Superior temporal gyrus (tissue), 1 donor: ENCODE results near the gene SNX3.
A peak's percentile ranks its signal among the peaks of the same experiment; 100 is the strongest.
"Not testable (repeated sequence)": the region's sequence is repeated elsewhere in the genome, so short reads cannot be mapped to it uniquely, and the experiment has no call there.

Source experiments
- DNase-seq: peaks from one replicate; pipeline ENCODE4 v3.0.0-alpha.2; 2016; ENCODE audit errors: extremely low spot score

Gene SNX3

DNA sequence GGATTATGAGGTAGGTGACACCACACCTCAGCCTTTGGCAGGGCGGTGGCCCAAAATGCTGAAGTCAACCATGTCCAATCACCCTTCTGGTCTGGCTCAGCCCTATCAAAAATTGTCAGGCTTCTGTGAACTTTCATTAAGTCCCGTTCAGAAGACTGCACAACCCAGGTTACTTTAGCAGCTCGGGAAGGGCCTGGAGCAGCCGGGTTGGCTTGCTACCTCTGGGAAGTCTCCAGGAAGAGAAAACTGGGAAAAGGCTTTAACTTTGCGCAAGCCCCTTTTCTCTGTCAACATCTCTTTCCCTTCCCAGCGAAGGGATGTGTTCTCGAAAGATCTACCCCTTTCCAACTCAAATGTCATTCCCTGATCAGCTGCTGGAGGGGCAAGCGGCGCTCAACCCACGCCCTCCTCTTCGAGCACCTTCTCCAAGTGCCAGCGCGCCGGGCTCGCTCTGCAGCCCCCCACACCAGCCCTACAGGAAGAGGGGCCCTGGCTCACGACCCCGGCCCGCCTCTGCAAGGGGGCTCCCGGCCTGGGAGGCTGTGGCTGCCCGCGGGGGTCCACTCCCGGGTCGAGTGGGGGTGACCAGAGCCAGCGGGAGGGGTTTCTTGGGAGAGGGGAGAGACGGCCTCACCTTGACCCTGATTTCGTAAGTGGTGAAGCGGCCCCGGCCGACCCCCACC is 573 bp downstream of the SNX3 start:
- DNase-seq = peak; percentile 67

DNA sequence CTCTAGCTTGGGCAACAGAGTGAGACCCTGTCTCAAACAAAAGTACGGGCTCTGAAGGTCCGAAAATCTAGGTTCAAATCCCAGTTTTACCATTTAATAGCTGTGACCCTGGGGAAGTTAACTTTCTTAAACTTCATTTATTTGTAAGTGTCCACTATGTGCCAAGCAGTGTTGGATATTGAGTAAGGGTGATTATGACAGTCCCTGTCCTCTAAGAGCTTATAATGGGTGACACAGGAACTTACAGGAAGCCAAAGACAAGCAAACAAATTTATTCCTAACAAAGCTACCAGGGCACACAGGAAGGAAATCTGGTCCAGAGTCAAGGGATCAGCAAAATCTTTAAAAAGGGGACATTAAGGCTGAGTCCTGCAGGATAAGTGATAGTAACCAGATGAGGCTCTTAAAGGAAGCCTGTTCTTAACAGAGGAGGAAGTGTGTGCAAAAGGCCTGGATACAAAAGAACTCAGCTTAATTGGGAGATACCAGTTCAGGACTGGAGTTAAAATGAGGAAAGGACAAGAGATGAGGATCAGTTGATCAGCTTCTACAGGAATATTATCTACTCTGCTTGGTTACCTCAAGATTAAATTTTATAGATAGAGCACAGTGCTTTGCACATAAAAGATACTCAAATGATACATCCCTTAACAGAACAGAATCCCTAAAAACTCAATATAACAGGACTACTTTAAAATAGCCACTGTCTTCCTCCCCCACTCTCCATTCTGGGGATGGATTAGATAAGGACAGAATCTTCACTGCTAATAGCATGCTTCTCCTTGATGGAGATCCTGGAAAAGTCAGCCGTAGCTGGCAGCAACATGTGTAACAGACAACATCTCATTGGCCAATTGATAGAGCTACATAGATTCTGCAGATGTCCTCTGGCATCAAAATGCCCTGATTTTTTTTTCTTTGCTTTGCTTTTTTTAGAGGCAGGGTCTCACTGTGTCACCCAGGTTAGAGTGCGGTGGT is 6.1 kb downstream of the SNX3 start:
- no peak for DNase-seq

DNA sequence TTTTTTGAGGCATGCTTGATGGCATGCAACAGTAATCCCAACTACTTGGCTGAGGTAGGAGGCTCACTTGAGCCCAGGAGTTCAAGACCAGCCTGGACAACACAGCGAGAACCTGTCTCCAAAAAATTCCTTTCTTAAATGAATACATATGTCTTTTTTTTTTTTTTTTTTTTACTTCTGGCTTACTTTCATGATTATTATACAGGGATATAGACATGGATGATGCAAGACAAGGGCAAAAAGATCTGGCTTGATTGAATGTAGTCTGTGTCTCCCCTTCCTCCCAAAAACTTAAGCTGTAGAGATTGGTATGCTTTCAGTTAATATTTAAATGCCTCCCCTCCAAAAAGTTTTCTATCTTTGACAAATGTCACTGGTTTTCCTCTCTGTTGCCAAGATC is 7.6 kb downstream of the SNX3 start:
- DNase-seq = no peak

DNA sequence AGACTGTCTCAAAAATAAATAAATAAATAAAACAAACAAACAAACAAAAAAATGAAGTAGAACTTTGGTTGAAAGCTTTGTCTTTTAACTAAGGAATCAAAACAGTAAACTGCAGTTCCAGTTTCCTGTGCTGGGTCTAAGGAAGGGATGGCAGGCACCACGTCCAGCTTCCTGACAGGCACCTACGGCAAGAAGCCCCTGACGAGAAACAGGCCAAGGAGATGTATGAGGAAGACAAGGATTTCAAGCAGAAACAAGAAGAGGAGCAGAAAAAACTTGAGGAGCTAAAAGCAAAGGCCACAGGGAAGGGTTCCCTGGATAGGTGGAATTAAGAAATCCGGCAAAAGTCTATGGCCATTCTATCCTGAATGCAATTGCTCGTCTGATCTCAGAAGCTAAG is 8.8 kb downstream of the SNX3 start:
- no peak for DNase-seq

DNA sequence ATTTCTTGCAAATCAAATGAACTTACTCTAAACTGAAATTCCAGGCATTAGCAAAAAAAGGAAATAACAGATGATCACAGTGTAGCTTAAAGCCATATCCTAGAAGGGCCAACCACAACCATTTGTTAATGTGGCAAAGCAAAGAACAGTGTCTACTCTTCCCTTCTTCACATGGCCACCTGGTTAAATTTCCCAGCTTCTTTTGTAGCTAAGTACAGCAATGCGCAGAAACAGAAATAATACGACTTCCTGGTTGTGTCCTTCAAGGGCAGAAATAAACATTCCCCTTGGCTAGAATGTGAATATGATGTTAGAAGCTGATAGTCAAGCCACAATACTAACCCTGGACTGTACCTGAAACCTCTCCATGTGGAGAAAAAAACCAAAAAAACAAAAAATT is 9.6 kb downstream of the SNX3 start:
- no peak for DNase-seq

DNA sequence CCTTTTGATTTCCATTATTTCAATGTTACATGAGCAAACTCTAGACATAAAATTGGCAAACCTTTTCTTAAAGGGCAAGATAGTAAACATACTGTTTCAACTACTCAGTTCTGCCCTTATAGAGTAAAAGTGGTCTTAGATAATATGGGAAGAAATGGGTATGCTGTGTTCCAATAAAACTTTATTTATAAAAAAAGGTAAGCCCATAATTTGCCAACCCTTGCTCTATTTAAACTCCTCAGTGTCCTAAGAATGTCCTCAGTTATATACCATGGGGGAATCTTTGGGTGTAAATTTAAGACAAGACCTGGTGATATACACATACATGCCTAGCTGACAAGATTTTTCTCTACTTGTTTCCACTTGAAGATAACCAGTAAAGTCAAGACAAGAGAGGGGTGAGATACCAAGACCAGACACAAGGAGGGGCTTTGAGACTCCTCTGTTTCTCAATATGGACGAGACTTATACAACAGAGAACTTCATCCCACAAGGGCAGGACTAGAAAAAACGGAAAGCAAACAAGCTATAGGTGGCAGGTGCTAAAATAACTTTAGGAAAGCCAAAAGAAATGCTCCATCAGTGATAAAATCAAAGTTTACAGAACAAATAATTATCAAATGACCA is 10.5 kb downstream of the SNX3 start:
- no peak for DNase-seq

GRCh38 chr6:108247965-108248536 is 12.8 kb downstream of the SNX3 start:
- DNase-seq = no peak

GRCh38 chr6:108245095-108245494 is 15.7 kb downstream of the SNX3 start:
- not testable (repeated sequence) for DNase-seq

- DNase-seq = no peak
Measured at GRCh38 chr6:108243836-108244235, 17.0 kb downstream of the SNX3 start.

- no peak for DNase-seq
Measured at GRCh38 chr6:108242721-108243120, 18.1 kb downstream of the SNX3 start.

DNA sequence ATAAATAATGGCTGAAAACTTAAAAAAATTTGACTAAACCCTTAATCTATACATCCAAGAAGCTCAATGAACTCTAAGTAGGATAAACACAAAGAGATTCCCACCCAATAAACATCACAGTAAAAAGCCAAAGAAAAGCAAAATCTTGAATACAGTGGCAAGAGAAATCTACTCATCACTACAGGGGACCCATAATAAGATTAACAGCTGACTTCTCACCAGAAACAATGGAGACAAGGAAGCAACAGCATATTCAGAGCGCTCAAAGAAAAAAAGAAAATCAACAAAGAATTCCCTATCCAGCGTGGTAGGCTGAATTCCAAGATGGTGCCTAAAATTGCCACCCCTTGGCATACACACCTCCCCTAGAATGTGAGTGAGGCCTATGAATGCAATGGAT is 18.6 kb downstream of the SNX3 start:
- DNase-seq = no peak

GRCh38 chr6:108238322-108238721 is 22.5 kb downstream of the SNX3 start:
- no peak for DNase-seq

DNA sequence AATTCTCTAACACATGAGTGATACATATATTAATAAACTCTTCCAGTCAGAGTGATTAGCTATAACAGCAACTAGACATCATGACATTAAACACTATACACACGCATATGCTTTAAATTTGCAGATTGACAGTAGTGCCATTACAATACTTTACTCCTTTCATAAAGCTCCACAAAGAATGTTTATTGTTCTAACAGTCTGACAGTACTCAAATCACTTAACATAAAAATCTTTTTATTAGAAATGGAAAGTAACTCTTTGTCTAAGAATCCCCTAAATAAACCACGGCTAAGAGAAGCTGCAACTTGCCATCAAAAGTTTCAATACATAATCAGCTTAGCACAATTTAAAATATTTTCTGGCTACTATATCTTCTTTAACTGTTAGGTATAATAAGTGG is 24.0 kb downstream of the SNX3 start:
- DNase-seq = no peak

- DNase-seq = no peak
Measured at GRCh38 chr6:108235127-108235526, 25.7 kb downstream of the SNX3 start.

GRCh38 chr6:108228416-108228815 is 32.4 kb downstream of the SNX3 start:
- no peak for DNase-seq

DNA sequence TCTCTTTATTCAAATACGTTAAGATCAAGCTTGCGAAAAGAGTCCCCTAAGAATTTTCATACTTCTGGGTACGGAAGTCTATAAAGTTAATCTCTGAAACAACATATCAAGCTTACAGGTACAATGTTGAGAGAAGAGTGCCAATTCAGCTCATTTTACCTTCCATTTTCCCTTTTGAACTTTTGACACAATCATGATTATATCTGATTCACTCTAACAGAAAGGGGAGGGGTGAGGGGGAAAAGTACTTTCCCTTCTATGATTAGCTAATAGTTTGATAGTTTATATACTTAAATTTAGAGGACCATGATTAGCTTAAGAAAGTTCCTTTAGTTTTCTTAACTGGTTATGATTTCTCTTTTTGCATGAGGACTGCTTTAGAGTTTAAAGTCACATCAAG is 33.5 kb downstream of the SNX3 start:
- no peak for DNase-seq

DNA sequence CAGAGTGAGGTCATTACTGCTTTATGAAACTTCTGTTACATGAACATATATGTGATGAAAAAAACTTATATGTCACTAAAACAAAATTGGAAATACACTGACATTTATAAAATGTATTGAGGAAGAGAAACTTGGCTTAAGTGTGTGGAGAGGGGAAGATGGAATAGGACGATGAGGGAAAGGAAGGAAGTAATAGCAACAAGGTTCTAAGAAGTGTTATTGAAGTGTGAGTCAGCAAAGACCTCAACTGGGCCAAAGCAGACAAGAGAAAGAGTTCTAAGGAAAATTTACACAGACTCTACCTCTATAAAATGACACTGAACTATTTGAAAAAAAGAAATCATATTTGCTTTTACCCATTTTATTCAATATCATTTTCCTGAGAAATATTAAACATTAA is 38.3 kb downstream of the SNX3 start:
- no peak for DNase-seq

DNA sequence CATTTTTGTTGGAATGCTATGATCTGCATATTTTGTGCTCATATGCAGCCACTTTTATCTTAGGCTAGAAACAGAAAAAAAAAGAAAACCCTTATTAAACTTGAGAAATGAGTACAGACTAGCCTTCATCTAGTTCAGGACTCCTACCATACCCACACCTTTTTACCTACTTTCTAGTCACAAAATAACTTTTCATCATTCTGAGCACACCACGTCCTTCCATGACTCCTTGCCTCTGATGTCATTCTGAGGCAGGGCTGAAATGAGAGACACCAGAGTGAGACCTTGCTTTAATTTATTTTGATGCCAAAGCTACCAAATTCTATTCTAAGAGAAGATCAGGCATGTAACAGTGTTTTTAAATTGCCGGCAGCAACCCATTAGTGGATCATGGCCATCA is 38.8 kb downstream of the SNX3 start:
- no peak for DNase-seq

DNA sequence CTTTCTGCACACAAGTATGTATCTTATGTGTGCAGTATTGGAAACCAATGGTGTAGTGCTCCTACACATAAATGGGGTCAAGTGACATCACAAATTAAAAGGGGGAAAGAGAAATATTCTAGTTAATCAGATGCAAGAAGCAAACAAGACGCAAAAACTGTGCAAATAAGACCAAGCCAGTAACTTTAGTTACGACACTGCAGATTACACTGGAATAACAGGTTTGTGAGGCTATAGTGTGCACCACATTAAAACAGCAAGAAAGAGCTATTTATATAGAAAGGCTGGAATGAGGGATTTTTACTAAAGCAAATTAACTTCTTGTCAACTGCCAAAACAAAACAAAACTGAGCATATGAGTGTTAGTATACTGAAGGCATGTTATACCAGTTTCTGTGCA is 49.2 kb downstream of the SNX3 start:
- no peak for DNase-seq

- DNase-seq = no peak
Measured at GRCh38 chr6:108210556-108210955, 50.3 kb downstream of the SNX3 start.

GRCh38 chr6:108209738-108210137 is 51.1 kb downstream of the SNX3 start:
- no peak for DNase-seq

- DNase-seq = no peak
Measured at GRCh38 chr6:108207013-108207412, 53.8 kb downstream of the SNX3 start.
